Stimulated activated naive CD4-positive, alpha-beta T cell (primary cell): Measurements from ENCODE around the gene PIAS1.
"Not testable (repeated sequence)": the region's sequence is repeated elsewhere in the genome, so short reads cannot be mapped to it uniquely, and the experiment has no call there.

Source experiments
- DNase-seq, 6 experiments: peaks; one replicate each; lab custom pipeline; 2025; lab: John Stamatoyannopoulos, UW

Gene PIAS1

GRCh38 chr15:68204361-68204760 is 150.2 kb downstream of the PIAS1 start:
- DNase-seq = no peak

- DNase-seq = no peak
Measured at GRCh38 chr15:68204776-68205557, 150.9 kb downstream of the PIAS1 start, which contains the start of gene CALML4. Gene CALML4 (minus strand): TSS chr15:68205332. CDS start chr15:68205247, 85 bp downstream.

- DNase-seq = no peak
Measured at GRCh38 chr15:68205558-68205944, 151.4 kb downstream of the PIAS1 start.

- no peak for DNase-seq
Measured at GRCh38 chr15:68205954-68206539, 151.9 kb downstream of the PIAS1 start.

- no peak for DNase-seq
Measured at GRCh38 chr15:68206711-68207151, 152.6 kb downstream of the PIAS1 start.

- DNase-seq = no peak
Measured at GRCh38 chr15:68207176-68207935, 153.2 kb downstream of the PIAS1 start.

GRCh38 chr15:68208136-68208535 is 154.0 kb downstream of the PIAS1 start:
- DNase-seq = no peak

GRCh38 chr15:68208636-68209240 is 154.6 kb downstream of the PIAS1 start:
- DNase-seq = peak in 1 of 6 experiments; percentile 11

- no peak for DNase-seq
Measured at GRCh38 chr15:68209272-68209671, 155.2 kb downstream of the PIAS1 start.

- DNase-seq = peak in 1 of 6 experiments; percentile 8
Measured at GRCh38 chr15:68209735-68210408, 155.8 kb downstream of the PIAS1 start.

GRCh38 chr15:68210409-68210756 is 156.3 kb downstream of the PIAS1 start:
- no peak for DNase-seq

GRCh38 chr15:68210821-68211655 is 156.9 kb downstream of the PIAS1 start:
- peak in 5 of 6 experiments; percentile 13 to 30 (median 24) for DNase-seq

GRCh38 chr15:68211656-68212320 is 157.7 kb downstream of the PIAS1 start:
- DNase-seq = no peak

- DNase-seq = not testable (repeated sequence)
Measured at GRCh38 chr15:68213491-68213845, 159.4 kb downstream of the PIAS1 start.

GRCh38 chr15:68213991-68214837 is 160.1 kb downstream of the PIAS1 start:
- no peak for DNase-seq

- no peak for DNase-seq
Measured at GRCh38 chr15:68214838-68215254, 160.7 kb downstream of the PIAS1 start.

GRCh38 chr15:68217341-68217740 is 163.2 kb downstream of the PIAS1 start:
- DNase-seq = no peak

GRCh38 chr15:68218331-68218730 is 164.2 kb downstream of the PIAS1 start:
- DNase-seq = no peak
